Measurements from ENCODE around the gene RPA1. TPM values are rescaled to one million over a fixed set of nuclear protein-coding genes. Genes with fewer than 3 reads are reported as not detected.

Gene RPA1
- total and polyA plus RNA-seq, 10 of the 15 experiments (the other 5 are each of a cell fraction or from before 2014, with no cell fraction given), result 35.9 to 198 (median 71.2) TPM

DNA sequence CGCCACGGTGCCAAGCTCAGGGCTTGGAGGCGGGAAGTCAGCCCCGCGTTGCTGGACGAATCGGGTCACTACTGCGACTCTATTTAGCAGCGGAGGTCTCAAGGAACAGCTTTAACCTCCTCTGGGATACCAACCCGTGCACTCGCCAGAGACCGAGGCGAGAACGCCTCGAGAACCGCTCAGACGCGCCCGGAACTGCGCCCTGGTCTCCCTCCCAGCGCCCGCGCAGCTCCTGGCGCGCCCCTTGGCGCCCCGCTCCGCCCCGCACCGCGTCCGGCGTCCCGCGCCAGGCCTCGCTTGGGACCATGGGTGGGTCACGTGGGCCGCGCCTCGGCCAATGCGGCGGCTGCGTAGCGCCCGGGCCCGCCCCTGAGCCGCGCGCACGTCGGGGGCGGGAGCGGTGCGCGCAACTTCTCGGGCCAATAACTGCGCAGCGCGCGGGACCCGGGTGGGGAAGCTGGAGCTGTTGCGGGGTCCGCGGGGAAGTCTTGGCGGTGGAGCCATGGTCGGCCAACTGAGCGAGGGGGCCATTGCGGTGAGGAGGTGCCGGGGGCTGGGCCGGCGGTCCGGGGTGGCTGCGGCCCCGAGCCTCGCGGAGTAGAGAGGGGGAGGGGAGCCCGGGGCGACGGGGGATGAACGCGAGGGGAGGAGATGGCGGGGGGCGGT, at the start of gene RPA1, which contains the start of gene SMYD4 (continued):
- TF ChIP-seq SMC3 (IDR thresholded peaks at IDR 0.05; ENCODE audit: borderline replicate concordance, low read length), result no peak
- no peak for TF ChIP-seq ETV6 (conservative IDR thresholded peaks at IDR 0.05 in 1 of 2, IDR thresholded peaks at IDR 0.05 in 1 of 2; ENCODE audit: borderline replicate concordance in 1 of 2, low read depth in 1 of 2)
- no peak for TF ChIP-seq TCF7 (IDR thresholded peaks at IDR 0.05; ENCODE audit: borderline replicate concordance)
- 0 out of 2 replicates have a peak, but pooled peaks have one; percentile 32 for TF ChIP-seq RBBP5 (conservative IDR thresholded peaks at IDR 0.05)
- 0 out of 2 replicates have a peak, but pooled peaks have one; percentile 27 for TF ChIP-seq REST (IDR thresholded peaks at IDR 0.05; ENCODE audit: low read depth, low read length)
- TF ChIP-seq NRF1 (conservative IDR thresholded peaks at IDR 0.05; ENCODE audit: low read depth, low read length), result peak; percentile 45
- no peak for TF ChIP-seq HDGF (IDR thresholded peaks at IDR 0.05)
- peak; percentile 79 for TF ChIP-seq E2F4 (IDR thresholded peaks at IDR 0.05; ENCODE audit: low read depth, low read length)
- peak; percentile 61; the same call in 1 of the 2 replicates for TF ChIP-seq ZNF207 (IDR thresholded peaks at IDR 0.05; ENCODE audit: borderline replicate concordance)
- no peak for TF ChIP-seq SIX5 (IDR thresholded peaks at IDR 0.05; ENCODE audit: low read depth, low read length, severe bottlenecking)
- TF ChIP-seq USF2 (IDR thresholded peaks at IDR 0.05; ENCODE audit: borderline replicate concordance, low read depth, low read length), result peak; percentile 86
- TF ChIP-seq HDAC6 (IDR thresholded peaks at IDR 0.05; ENCODE audit: unreplicated experiment), result no peak
- TF ChIP-seq, protein P1, sequence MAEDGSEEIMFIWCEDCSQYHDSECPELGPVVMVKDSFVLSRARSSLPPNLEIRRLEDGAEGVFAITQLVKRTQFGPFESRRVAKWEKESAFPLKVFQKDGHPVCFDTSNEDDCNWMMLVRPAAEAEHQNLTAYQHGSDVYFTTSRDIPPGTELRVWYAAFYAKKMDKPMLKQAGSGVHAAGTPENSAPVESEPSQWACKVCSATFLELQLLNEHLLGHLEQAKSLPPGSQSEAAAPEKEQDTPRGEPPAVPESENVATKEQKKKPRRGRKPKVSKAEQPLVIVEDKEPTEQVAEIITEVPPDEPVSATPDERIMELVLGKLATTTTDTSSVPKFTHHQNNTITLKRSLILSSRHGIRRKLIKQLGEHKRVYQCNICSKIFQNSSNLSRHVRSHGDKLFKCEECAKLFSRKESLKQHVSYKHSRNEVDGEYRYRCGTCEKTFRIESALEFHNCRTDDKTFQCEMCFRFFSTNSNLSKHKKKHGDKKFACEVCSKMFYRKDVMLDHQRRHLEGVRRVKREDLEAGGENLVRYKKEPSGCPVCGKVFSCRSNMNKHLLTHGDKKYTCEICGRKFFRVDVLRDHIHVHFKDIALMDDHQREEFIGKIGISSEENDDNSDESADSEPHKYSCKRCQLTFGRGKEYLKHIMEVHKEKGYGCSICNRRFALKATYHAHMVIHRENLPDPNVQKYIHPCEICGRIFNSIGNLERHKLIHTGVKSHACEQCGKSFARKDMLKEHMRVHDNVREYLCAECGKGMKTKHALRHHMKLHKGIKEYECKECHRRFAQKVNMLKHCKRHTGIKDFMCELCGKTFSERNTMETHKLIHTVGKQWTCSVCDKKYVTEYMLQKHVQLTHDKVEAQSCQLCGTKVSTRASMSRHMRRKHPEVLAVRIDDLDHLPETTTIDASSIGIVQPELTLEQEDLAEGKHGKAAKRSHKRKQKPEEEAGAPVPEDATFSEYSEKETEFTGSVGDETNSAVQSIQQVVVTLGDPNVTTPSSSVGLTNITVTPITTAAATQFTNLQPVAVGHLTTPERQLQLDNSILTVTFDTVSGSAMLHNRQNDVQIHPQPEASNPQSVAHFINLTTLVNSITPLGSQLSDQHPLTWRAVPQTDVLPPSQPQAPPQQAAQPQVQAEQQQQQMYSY (CRISPR knock-in tag; IDR thresholded peaks at IDR 0.05), result no peak
- no peak for TF ChIP-seq EZH2 (IDR thresholded peaks at IDR 0.05; ENCODE audit: borderline replicate concordance, control insufficient read depth, low read depth, low read length)
- 0 out of 2 replicates have a peak, but pooled peaks have one; percentile 9 for TF ChIP-seq CREB1 (IDR thresholded peaks at IDR 0.05; ENCODE audit: low read depth)
- no peak for TF ChIP-seq JUND (IDR thresholded peaks at IDR 0.05; ENCODE audit: low read depth, low read length)
- TF ChIP-seq ATF3 (IDR thresholded peaks at IDR 0.05; ENCODE audit: borderline replicate concordance, extremely low read depth, low read depth, low read length), result peak; percentile 85
